Measurements from ENCODE around the gene SOAT1. TPM values are rescaled to one million over a fixed set of nuclear protein-coding genes. Genes with fewer than 3 reads are reported as not detected.

The SOAT1 gene
- total RNA-seq, 2 experiments from 2014 or later, result 76.1 to 78.3 TPM

DNA sequence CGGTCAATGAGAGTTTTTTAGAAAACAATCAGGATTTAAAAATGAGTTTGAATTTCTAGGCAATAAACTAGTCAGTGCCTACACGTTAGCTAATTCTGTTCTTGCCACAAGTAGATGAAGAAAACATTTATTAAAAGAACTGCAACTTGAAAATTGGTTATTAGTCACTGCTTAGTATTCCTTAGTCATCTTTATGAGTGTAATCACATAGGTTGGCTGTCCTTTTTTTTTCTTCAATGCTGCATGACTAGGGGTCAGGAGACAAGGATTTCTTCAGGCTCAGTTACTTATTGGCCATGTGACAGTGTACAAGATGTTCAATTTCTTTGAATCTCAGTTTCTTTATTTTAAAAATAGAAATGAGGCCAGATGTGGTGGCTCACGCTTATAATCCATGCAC, 17.1 kb downstream of the SOAT1 start:
- no peaks in the 10 kb centered on the region for H3K27me3 Mint-ChIP-seq (ENCODE audit: low read depth)
- H3K36me3 Mint-ChIP-seq (ENCODE audit: low read depth), result peaks cover 51% of the 10 kb centered on the region
- H3K4me1 Mint-ChIP-seq (ENCODE audit: low read depth), result peaks cover 15% of the 10 kb centered on the region
- POLR2A ChIA-PET, result no interaction called here
- no peak for ATAC-seq
- CTCF ChIA-PET, result no interaction called here
- no peak overlapping the region for H3K27ac Mint-ChIP-seq
- no peak for DNase-seq
- H3K4me3 Mint-ChIP-seq, result no peak overlapping the region
- H3K9me3 Mint-ChIP-seq (ENCODE audit: insufficient read depth), result no peaks in the 10 kb centered on the region

DNA sequence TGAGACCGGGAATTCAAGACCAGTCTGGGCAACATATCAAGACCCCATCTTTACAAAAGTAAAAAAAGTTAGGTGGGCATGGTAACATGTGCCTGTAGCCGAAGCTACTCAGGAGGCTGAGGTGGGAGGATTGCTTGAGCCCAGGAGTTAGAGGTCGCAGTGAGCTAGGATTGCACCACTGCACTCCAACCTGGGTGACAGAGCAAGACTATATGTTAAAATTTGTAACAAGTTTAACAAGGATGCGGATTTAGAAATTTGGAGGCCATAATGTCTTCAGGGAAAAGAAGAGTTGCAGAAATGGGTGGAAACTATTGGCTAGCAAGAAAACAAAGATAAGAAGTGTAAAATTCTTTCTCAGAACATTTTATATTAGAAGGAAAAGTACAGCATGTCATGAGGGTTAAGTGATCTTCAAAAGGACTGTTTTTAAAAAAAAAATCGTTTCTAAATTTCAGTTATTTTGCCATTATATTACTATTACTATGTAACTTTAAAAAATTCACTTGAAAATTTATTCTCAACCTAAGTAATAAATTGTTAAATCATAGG, 17.6 kb downstream of the SOAT1 start:
- Mint-ChIP-seq H3K36me3 (ENCODE audit: low read depth) (peaks cover 49% of the 10 kb centered on the region), H3K9me3 (ENCODE audit: insufficient read depth) (no peaks in the 10 kb centered on the region), H3K4me1 (ENCODE audit: low read depth) (peaks cover 13% of the 10 kb centered on the region), H3K4me3 (no peak overlapping the region), H3K27ac (no peak overlapping the region), H3K27me3 (ENCODE audit: low read depth) (no peaks in the 10 kb centered on the region)
- ChIA-PET POLR2A (no interaction called here), CTCF (no interaction called here)
- DNase-seq (no peak), ATAC-seq (no peak)

DNA sequence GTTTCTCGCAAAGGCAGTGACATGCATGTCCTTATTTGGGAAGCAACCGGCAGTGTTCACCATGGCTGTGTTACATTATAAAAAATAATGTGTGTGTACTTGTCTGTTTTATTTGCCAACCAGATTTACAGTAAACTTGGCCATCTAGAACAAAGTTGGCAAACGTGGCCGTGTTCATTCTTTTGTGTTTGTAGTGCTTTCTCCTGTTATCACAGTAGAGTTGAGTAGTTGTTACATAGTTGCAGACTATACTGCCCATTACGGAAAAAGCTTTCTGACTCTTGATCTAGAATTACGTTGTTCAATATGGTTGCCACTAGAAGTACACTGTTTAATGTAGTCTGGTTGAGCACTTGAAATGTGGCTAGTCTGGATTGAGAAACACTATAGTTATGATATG, 19.4 kb downstream of the SOAT1 start:
- Mint-ChIP-seq H3K27me3 (ENCODE audit: low read depth) (no peaks in the 10 kb centered on the region), H3K36me3 (ENCODE audit: low read depth) (peaks cover 36% of the 10 kb centered on the region), H3K4me3 (no peak overlapping the region), H3K27ac (no peak overlapping the region), H3K4me1 (ENCODE audit: low read depth) (peaks cover 12% of the 10 kb centered on the region), H3K9me3 (ENCODE audit: insufficient read depth) (no peaks in the 10 kb centered on the region)
- ATAC-seq (no peak), DNase-seq (no peak)
- CTCF ChIA-PET, result interaction anchor here (0.5 to 0.8 kb wide), 2 partner anchors 10 to 192 kb away, joined by 3 read pairs; no protein-coding TSS in a partner anchor
- POLR2A ChIA-PET, result no interaction called here

DNA sequence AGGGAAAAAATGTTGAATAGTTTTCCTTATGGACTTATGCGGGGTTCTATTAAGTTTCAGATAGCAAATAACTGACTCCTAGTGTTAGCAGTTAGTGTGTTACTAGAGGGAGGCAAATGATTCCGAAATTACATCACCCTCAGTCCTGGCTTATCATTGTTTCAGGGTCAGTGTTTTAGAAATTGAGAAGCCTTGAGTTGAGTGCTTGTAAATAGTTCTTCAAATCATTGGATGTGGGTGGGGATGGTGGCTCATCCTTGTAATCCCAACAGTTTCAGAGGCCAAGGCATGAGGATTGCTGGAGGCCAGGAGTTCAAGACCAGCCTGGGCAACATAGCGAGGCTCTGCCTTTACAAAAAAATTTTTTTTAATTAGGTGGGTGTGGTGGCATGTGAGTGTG, 21.3 kb downstream of the SOAT1 start:
- H3K27ac Mint-ChIP-seq, result no peak overlapping the region
- POLR2A ChIA-PET, result no interaction called here

DNA sequence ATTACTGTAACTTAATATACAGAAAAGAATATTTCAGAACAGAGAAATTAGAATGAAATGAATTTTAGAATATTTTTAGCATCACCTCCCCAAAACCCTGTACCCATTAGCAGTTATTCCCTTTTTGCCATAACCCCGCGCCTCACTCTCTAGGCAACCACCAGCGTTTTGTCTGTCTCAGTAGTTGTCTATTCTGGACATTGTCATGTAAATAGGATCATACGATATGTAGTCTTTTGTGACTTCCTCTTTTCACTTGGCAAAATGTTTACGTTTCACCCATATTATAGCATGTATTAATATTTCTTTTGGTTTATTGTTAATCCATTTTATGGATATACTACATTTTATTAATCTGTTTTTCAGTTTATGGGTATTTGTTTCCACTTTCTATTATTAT, 24.9 kb downstream of the SOAT1 start:
- Mint-ChIP-seq H3K9me3 (ENCODE audit: insufficient read depth) (no peaks in the 10 kb centered on the region), H3K4me1 (ENCODE audit: low read depth) (peaks cover 15% of the 10 kb centered on the region), H3K27me3 (ENCODE audit: low read depth) (no peaks in the 10 kb centered on the region), H3K36me3 (ENCODE audit: low read depth) (peaks cover 43% of the 10 kb centered on the region), H3K4me3 (no peak overlapping the region), H3K27ac (no peak overlapping the region)
- ChIA-PET POLR2A (no interaction called here), CTCF (no interaction called here)
- DNase-seq (no peak), ATAC-seq (no peak)

More for the DNA sequence above, 21.3 kb downstream of the SOAT1 start:
- DNase-seq (no peak), ATAC-seq (no peak)
- Mint-ChIP-seq H3K36me3 (ENCODE audit: low read depth) (peaks cover 40% of the 10 kb centered on the region), H3K4me3 (no peak overlapping the region), H3K4me1 (ENCODE audit: low read depth) (peaks cover 12% of the 10 kb centered on the region), H3K27me3 (ENCODE audit: low read depth) (no peaks in the 10 kb centered on the region), H3K9me3 (ENCODE audit: insufficient read depth) (no peaks in the 10 kb centered on the region)
- CTCF ChIA-PET, result no interaction called here

DNA sequence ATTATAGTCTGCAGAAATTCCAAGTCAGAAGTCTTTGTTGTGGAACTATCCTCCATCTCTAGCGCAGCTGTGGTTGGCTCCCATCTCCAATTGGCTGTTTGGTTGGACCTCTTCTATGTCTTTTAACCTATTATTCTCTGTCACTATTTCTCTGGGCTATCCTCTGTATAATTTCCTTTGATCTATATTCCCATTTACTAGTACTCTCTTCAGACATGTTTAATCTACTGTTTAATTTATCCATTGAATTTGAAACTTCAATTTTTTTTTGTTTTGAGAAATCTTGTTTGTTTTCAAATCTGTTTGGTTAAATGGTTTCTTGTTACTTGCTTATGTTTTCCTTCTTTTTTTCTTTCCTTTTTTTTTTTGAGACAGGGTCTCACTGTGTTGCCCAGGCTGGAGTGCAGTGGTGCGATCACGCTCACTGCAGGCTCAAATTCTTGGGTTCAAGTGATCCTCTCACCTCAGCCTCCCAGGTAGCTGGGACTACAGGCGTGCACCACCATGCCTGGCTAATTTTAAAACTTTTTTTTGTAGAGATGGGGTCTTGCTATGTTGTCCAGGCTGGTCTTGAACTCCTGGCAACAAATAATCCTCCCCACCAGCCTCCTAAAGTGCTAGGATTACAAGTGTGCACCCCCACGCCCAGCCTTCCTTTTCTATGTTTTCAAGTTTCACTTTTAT, 28.1 kb downstream of the SOAT1 start:
- Mint-ChIP-seq H3K9me3 (ENCODE audit: insufficient read depth) (no peaks in the 10 kb centered on the region), H3K27ac (no peak overlapping the region), H3K27me3 (ENCODE audit: low read depth) (no peaks in the 10 kb centered on the region), H3K36me3 (ENCODE audit: low read depth) (peaks cover 46% of the 10 kb centered on the region), H3K4me1 (ENCODE audit: low read depth) (peaks cover 15% of the 10 kb centered on the region), H3K4me3 (no peak overlapping the region)
- no peak for ATAC-seq
- DNase-seq, result no peak
- CTCF ChIA-PET, result no interaction called here
- POLR2A ChIA-PET, result no interaction called here

DNA sequence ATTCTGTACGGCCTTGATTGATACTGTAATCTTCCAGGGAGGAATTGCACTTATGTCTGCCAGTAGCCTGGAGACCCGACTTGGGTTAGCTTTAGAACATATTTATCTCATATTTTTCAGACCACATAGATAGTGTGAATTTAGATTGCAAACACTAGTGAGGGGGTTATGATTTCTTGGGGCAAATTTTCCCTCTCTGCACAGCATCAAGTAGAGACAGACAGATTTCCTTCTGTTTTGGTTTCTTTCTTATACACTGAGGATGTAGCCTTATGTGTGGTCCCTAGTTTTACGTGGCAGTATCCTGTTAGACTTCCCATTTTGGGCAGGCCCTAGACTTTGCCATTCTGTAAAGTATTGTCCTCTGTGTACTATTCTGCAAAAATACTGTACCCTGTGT, 29.0 kb downstream of the SOAT1 start:
- Mint-ChIP-seq H3K9me3 (ENCODE audit: insufficient read depth) (no peaks in the 10 kb centered on the region), H3K4me3 (no peak overlapping the region), H3K36me3 (ENCODE audit: low read depth) (peaks cover 55% of the 10 kb centered on the region), H3K4me1 (ENCODE audit: low read depth) (peaks cover 14% of the 10 kb centered on the region), H3K27me3 (ENCODE audit: low read depth) (no peaks in the 10 kb centered on the region), H3K27ac (no peak overlapping the region)
- no peak for DNase-seq
- POLR2A ChIA-PET, result no interaction called here
- no peak for ATAC-seq
- CTCF ChIA-PET, result no interaction called here

DNA sequence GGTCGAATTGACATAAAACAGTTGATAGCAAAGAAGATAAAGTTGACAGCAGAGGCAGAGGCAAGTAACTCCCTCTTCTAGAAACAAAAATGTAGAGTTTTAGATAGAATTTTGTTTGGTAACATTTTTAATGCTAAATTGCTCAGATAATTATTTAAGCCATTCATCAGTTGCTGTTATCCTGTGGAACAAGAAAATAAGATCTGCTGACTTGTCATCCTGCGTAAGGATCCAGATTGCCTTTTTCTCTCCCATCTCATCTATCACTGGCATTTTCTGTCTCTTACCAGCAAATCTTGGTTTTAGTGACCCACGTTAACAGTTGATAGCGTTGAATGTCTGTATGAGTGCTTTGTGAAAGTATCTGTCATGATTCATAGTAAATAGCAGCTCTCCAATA, 29.8 kb downstream of the SOAT1 start:
- Mint-ChIP-seq H3K4me1 (ENCODE audit: low read depth) (peaks cover 14% of the 10 kb centered on the region), H3K4me3 (no peak overlapping the region), H3K9me3 (ENCODE audit: insufficient read depth) (no peaks in the 10 kb centered on the region), H3K27me3 (ENCODE audit: low read depth) (no peaks in the 10 kb centered on the region), H3K36me3 (ENCODE audit: low read depth) (peaks cover 61% of the 10 kb centered on the region), H3K27ac (no peak overlapping the region)
- CTCF ChIA-PET, result interaction anchor here (0.7 kb wide), 1 partner anchor 11 kb away, joined by 3 read pairs; no protein-coding TSS in a partner anchor
- ATAC-seq (no peak), DNase-seq (no peak)
- POLR2A ChIA-PET, result no interaction called here

DNA sequence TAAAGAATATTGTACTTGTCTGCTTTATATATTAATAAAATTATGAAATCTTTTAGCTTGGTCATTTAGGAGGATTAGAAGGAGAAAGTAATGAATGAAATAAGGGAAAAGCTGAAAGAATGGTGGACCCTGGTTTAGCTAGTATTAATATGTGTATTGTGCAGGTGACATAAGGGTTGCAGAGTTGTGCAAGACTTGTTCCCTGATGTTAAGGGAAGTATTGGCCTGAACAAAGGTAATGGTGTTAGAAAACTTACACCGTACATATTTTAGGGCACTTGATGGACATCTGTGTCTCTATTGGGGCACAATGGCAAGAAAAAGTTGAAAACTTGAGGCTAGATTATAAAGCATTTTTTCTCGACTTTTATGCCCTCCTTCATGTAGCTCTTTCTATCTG, 32.2 kb downstream of the SOAT1 start:
- H3K36me3 Mint-ChIP-seq (ENCODE audit: low read depth), result peaks cover 66% of the 10 kb centered on the region
- no peaks in the 10 kb centered on the region for H3K27me3 Mint-ChIP-seq (ENCODE audit: low read depth)
- no peak for ATAC-seq
- peaks cover 14% of the 10 kb centered on the region for H3K4me1 Mint-ChIP-seq (ENCODE audit: low read depth)
- H3K4me3 Mint-ChIP-seq, result no peak overlapping the region
- no peak for DNase-seq
- CTCF ChIA-PET, result no interaction called here
- POLR2A ChIA-PET, result interaction anchor here (0.6 kb wide), 1 partner anchor 540 kb away, joined by 3 read pairs; no protein-coding TSS in a partner anchor
- peaks cover 5% of the 10 kb centered on the region for H3K9me3 Mint-ChIP-seq (ENCODE audit: insufficient read depth)
- H3K27ac Mint-ChIP-seq, result no peak overlapping the region

DNA sequence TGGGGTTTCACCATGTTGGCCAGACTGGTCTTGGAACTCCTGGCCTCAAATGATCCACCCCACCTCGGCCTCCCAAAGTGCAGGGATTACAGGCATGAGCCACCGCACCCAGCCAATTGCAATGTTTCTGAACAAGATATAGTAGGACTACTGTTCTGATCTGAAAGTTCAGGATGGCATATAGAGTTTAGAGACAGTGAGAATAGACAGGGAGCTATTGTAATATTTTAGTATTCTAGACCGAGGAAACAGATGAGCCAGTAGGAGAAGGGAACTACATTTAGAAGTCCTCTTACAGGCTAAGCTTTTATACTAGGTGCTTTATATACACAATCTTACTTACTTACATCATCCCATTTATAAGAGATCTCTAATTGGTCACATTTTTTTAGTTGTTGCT, 33.1 kb downstream of the SOAT1 start:
- peaks cover 5% of the 10 kb centered on the region for H3K9me3 Mint-ChIP-seq (ENCODE audit: insufficient read depth)
- H3K4me1 Mint-ChIP-seq (ENCODE audit: low read depth), result peaks cover 7% of the 10 kb centered on the region
- no peak for ATAC-seq
- H3K4me3 Mint-ChIP-seq, result no peak overlapping the region
- no peak for DNase-seq
- POLR2A ChIA-PET, result no interaction called here
- H3K27ac Mint-ChIP-seq, result no peak overlapping the region
- CTCF ChIA-PET, result interaction anchor here (0.9 kb wide), 1 partner anchor 824 kb away, joined by 3 read pairs; no protein-coding TSS in a partner anchor
- H3K36me3 Mint-ChIP-seq (ENCODE audit: low read depth), result peaks cover 62% of the 10 kb centered on the region
- H3K27me3 Mint-ChIP-seq (ENCODE audit: low read depth), result no peaks in the 10 kb centered on the region

DNA sequence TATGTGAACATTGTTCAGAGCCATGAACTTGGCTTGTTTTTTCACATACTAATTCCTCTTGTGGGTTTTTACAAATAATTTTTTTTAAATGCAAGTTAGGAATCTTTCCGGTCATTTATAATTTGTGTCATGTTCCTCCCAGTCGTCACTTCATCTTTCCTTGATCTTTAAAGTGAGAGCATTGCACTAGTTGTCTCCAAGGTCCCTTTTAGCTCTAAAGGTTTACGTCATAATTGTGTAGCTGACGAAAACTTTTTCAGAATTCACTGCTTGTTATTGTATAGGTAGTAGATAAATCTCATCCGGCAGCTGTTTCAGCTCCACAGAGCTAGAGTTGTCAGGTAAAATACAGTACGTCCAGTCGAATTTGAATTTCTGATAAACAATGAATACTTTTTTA, 33.6 kb downstream of the SOAT1 start:
- ChIA-PET POLR2A (no interaction called here), CTCF (interaction anchor here (0.9 kb wide), 1 partner anchor 825 kb away, joined by 3 read pairs; no protein-coding TSS in a partner anchor)
- H3K36me3 Mint-ChIP-seq (ENCODE audit: low read depth), result peaks cover 58% of the 10 kb centered on the region
- H3K27me3 Mint-ChIP-seq (ENCODE audit: low read depth), result no peaks in the 10 kb centered on the region
- H3K9me3 Mint-ChIP-seq (ENCODE audit: insufficient read depth), result peaks cover 5% of the 10 kb centered on the region
- H3K4me1 Mint-ChIP-seq (ENCODE audit: low read depth), result peaks cover 5% of the 10 kb centered on the region
- H3K4me3 Mint-ChIP-seq, result no peak overlapping the region
- no peak overlapping the region for H3K27ac Mint-ChIP-seq
- ATAC-seq, result no peak
- DNase-seq, result no peak

DNA sequence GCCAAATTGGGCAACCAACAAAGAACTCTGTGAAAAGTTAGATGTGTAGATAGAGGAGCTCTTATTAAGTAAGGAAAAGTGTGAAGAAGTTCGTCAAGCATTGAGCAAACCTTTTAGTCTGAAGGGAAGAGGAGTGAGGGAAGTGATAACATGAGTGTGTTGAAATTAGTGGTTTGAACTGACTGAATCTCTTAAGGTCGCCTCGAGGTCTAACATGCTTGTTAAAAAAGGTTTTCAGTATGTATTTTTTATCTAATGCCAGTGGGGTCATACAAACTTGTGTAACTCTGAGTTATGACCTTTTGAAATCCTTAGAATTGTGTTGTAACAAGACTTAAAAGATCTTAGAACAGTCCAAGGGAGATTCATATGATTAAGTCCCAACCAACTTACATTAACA, 34.1 kb downstream of the SOAT1 start:
- ChIA-PET CTCF (interaction anchor here (0.9 kb wide), 1 partner anchor 825 kb away, joined by 3 read pairs; no protein-coding TSS in a partner anchor), POLR2A (no interaction called here)
- no peaks in the 10 kb centered on the region for H3K27me3 Mint-ChIP-seq (ENCODE audit: low read depth)
- peaks cover 57% of the 10 kb centered on the region for H3K36me3 Mint-ChIP-seq (ENCODE audit: low read depth)
- peaks cover 5% of the 10 kb centered on the region for H3K9me3 Mint-ChIP-seq (ENCODE audit: insufficient read depth)
- H3K27ac Mint-ChIP-seq, result no peak overlapping the region
- H3K4me1 Mint-ChIP-seq (ENCODE audit: low read depth), result peaks cover under 1% of the 10 kb centered on the region
- no peak for ATAC-seq
- no peak overlapping the region for H3K4me3 Mint-ChIP-seq
- DNase-seq, result no peak

Data from activated CD8-positive, alpha-beta T cell treated with anti-CD3 and anti-CD28 coated beads, Interleukin-2, amount 10 ng/mL, durations not matched to agents 7 days and 5 days (primary cell).